Uterus (tissue), 4 donors: ENCODE data around the gene BMP8A. TPM values are rescaled to one million over a fixed set of nuclear protein-coding genes. Genes with fewer than 3 reads are reported as not detected.

Experiments used
- DNase-seq, 2 donors: peaks; one replicate each; pipeline ENCODE4 v3.0.0-alpha.2; 2019 to 2020
- H3K27ac ChIP-seq, 2 donors: fragments of 200-600 bp; sonication (generic); 1 replicate in 1 of 2; 2 replicates in 1 of 2; pipeline ENCODE4 v1.5.1; 2016 to 2018
- H3K27me3 ChIP-seq, 2 donors: fragments of 200-600 bp; sonication (generic); one replicate each; pipeline ENCODE4 v1.5.1; 2018 to 2019; ENCODE audit warnings: control low read depth in 1 of 2
- H3K36me3 ChIP-seq, 2 donors: fragments of 200-600 bp; sonication (generic); one replicate each; pipeline ENCODE4 v1.5.1; 2019; ENCODE audit warnings: control low read depth in 1 of 2
- H3K4me1 ChIP-seq, 2 donors: fragments of 200-600 bp; sonication (generic); one replicate each; pipeline ENCODE4 v1.5.1; 2018 to 2019; ENCODE audit warnings: control low read depth in 1 of 2
- H3K4me3 ChIP-seq, 2 donors: fragments of 200-600 bp; sonication (generic); 1 replicate in 1 of 2; 2 replicates in 1 of 2; pipeline ENCODE4 v1.5.1; 2018 to 2019; ENCODE audit warnings: mild to moderate bottlenecking in 1 of 2
- H3K9me3 ChIP-seq, 2 donors: fragments of 200-600 bp; sonication (generic); one replicate each; pipeline ENCODE4 v1.5.1; 2019; ENCODE audit warnings: control low read depth in 1 of 2
- CTCF ChIP-seq, 4 experiments: fragments of 200-600 bp in 2 of 4; fragments of 450-650 bp in 2 of 4; sonication (generic) in 2 of 4; IDR thresholded peaks; one replicate each; pipeline ENCODE4 v1.5.1; 2016 to 2019; ENCODE audit warnings: antibody characterized with exemption in 4 of 4, mild to moderate bottlenecking in 2 of 4, moderate library complexity in 1 of 4
- POLR2A ChIP-seq, 2 donors: fragments of 450-650 bp; IDR thresholded peaks; one replicate each; pipeline ENCODE4 v1.6.1; 2016; ENCODE audit warnings: antibody characterized with exemption in 2 of 2, mild to moderate bottlenecking in 1 of 2, moderate library complexity in 1 of 2
- intact Hi-C: fragments of 100-400 bp; cut with DNase I; formaldehyde crosslinking; loops from one replicate; pipeline ENCODE4 v1.15.1; 2023; ENCODE audit warnings: low total_unique reads
- total RNA-seq, 4 donors: library from RNA; depleted of rRNA in 3 of 4; stranded (reverse); fragments of >200 nt in 3 of 4; gene quantifications; one replicate each; pipeline versions ENCODE4 v1.1.0 to v1.2.4, GENCODE V29; 2014 to 2023
- donor health status: DM: yes; HTN: yes; CAD: no.

Gene BMP8A
- total RNA-seq, 4 donors from 2014 or later: 1.8 to 8.3 (median 2.7) TPM; not detected in 1

GRCh38 chr1:39481289-39481688, 10.1 kb upstream of the BMP8A start:
- no peaks in the 10 kb centered on the region for H3K4me1 ChIP-seq
- TF ChIP-seq CTCF (IDR thresholded peaks at IDR 0.05): no peak
- no peak for TF ChIP-seq POLR2A (IDR thresholded peaks at IDR 0.05)
- H3K9me3 ChIP-seq: no peaks in the 10 kb centered on the region
- no peak overlapping the region for H3K4me3 ChIP-seq
- H3K27ac ChIP-seq: no peak overlapping the region
- no peaks in the 10 kb centered on the region for H3K27me3 ChIP-seq
- no peak for DNase-seq
- H3K36me3 ChIP-seq: no peaks in the 10 kb centered on the region
- intact Hi-C loops: no loop called here

GRCh38 chr1:39483276-39483675, 8.2 kb upstream of the BMP8A start:
- no peak overlapping the region for H3K4me3 ChIP-seq
- H3K27ac ChIP-seq: no peak overlapping the region
- no peak for TF ChIP-seq POLR2A (IDR thresholded peaks at IDR 0.05)
- no peak for TF ChIP-seq CTCF (IDR thresholded peaks at IDR 0.05)
- H3K36me3 ChIP-seq: no peaks in the 10 kb centered on the region
- DNase-seq: no peak
- no peaks in the 10 kb centered on the region for H3K27me3 ChIP-seq
- intact Hi-C loops: no loop called here
- no peaks in the 10 kb centered on the region for H3K9me3 ChIP-seq
- no peaks in the 10 kb centered on the region for H3K4me1 ChIP-seq

GRCh38 chr1:39484564-39484963, 6.9 kb upstream of the BMP8A start:
- Histone ChIP-seq H3K27me3 (no peaks in the 10 kb centered on the region), H3K27ac (no peak overlapping the region), H3K4me1 (no peaks in the 10 kb centered on the region), H3K4me3 (no peak overlapping the region), H3K36me3 (no peaks in the 10 kb centered on the region), H3K9me3 (no peaks in the 10 kb centered on the region)
- DNase-seq: no peak
- intact Hi-C loops: no loop called here
- no peak for TF ChIP-seq POLR2A (IDR thresholded peaks at IDR 0.05)
- TF ChIP-seq CTCF (IDR thresholded peaks at IDR 0.05): no peak

DNA sequence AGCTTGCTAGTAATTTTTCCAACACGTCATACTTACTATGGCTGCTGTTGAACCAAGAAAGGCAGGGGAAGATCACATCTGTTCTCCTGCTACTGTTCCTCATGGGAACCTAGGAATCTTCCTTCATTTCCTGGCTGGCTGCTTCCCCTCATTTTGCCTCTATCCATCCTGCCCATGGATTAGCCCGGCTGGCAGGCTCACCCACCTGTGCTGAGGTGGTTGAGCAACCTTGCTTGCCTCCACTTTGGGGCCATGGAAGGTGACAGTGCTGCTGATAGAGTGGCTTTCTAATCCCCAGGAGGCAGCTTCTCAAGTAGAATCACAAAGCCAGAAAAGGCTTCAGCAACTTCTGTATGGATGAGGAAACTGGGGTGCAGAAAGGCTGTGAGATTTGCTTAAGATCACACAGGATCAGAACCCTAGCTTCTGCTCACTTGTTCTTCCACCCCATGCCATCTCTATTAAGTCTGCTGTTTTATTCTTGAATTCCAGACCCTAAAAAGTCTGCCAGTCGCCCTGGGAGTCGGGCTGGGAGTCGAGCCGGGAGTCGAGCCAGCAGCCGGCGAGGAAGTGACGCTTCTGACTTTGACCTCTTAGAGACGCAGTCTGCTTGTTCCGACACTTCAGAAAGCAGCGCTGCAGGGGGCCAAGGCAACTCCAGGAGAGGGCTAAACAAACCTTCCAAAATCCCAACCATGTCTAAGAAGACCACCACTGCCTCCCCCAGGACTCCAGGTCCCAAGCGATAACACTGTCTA, 6.2 kb upstream of the BMP8A start:
- H3K27me3 ChIP-seq: no peaks in the 10 kb centered on the region
- H3K9me3 ChIP-seq: no peaks in the 10 kb centered on the region
- no peaks in the 10 kb centered on the region for H3K4me1 ChIP-seq
- no peaks in the 10 kb centered on the region for H3K36me3 ChIP-seq
- no peak for DNase-seq
- no peak for TF ChIP-seq CTCF (IDR thresholded peaks at IDR 0.05)
- no peak for TF ChIP-seq POLR2A (IDR thresholded peaks at IDR 0.05)
- H3K4me3 ChIP-seq: no peak overlapping the region
- no peak overlapping the region for H3K27ac ChIP-seq
- intact Hi-C loops: no loop called here

DNA sequence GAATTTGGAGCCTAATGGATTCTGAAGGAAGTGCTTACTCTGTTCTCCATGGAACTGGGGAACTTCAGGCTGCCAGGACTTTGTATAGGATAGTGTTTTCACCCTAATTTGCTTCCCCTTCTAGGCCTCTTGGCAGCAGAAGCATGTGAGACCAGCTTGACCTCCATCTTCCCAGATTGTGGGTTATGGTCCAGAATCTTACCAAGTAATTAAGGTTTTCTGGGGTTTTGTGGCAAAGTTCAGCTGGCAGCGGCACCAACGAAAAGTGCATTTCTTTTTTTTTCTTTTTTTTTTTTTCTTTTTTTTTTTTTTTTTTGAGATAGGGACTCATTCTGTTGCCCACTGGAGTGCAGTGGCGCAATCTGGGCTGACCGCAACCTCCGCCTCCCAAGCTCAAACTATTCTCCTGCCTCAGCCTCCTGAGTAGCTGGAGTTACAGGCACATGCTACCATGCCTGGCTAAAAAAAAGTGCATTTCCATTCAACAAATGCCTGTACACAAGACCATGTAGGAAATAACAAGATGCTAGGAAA, 3.4 kb upstream of the BMP8A start:
- intact Hi-C loops: no loop called here
- Histone ChIP-seq H3K36me3 (no peaks in the 10 kb centered on the region), H3K4me3 (no peak overlapping the region), H3K27ac (no peak overlapping the region), H3K27me3 (no peaks in the 10 kb centered on the region), H3K4me1 (no peaks in the 10 kb centered on the region), H3K9me3 (no peaks in the 10 kb centered on the region)
- TF ChIP-seq CTCF (IDR thresholded peaks at IDR 0.05): no peak
- TF ChIP-seq POLR2A (IDR thresholded peaks at IDR 0.05): no peak
- DNase-seq: no peak
